Ectodermal cell (in vitro differentiated cells): ENCODE data around the gene LRRC8C.

ENCODE experiments used
- H3K27ac ChIP-seq: 2 replicates; pipeline ENCODE4 v1.7.0; 2013; ENCODE audit warnings: mild to moderate bottlenecking, low read depth, low read length; ENCODE audit not compliant: insufficient read depth, poor library complexity, severe bottlenecking
- H3K27me3 ChIP-seq: 2 replicates; pipeline ENCODE4 v1.7.0; 2013; ENCODE audit warnings: mild to moderate bottlenecking, low read length; ENCODE audit not compliant: insufficient read depth, control insufficient read depth, poor library complexity, severe bottlenecking
- H3K36me3 ChIP-seq: one replicate; pipeline ENCODE4 v1.7.0; 2013; ENCODE audit warnings: low read length; ENCODE audit not compliant: control insufficient read depth, insufficient read depth
- H3K4me1 ChIP-seq: one replicate; pipeline ENCODE4 v1.7.0; 2013; ENCODE audit warnings: low read length; ENCODE audit not compliant: control insufficient read depth, insufficient read depth
- H3K4me3 ChIP-seq: 2 replicates; pipeline ENCODE4 v1.7.0; 2013; ENCODE audit warnings: low read depth, low read length, control low read depth; ENCODE audit not compliant: insufficient read depth
- H3K9me3 ChIP-seq: 2 replicates; pipeline ENCODE4 v1.7.0; 2013; ENCODE audit warnings: mild to moderate bottlenecking, low read length, moderate library complexity; ENCODE audit not compliant: control insufficient read depth
- WGBS, 2 experiments: methylation state at CpG; one replicate each; pipeline ENCODE4 v1.1.7; 2013; ENCODE audit warnings: missing lambda C conversion rate in 2 of 2; 5-methylcytosine and 5-hydroxymethylcytosine counted together

The LRRC8C gene

GRCh38 chr1:89760496-89760895 is 127.6 kb downstream of the LRRC8C start:
- no peaks in the 10 kb centered on the region for H3K9me3 ChIP-seq
- H3K27ac ChIP-seq = no peak overlapping the region
- H3K4me1 ChIP-seq = no peaks in the 10 kb centered on the region
- WGBS, 2 experiments = 90 to 91% methylated on average over 3 of the region's 3 CpGs
- H3K4me3 ChIP-seq = no peak overlapping the region
- peaks cover 28% of the 10 kb centered on the region for H3K27me3 ChIP-seq
- no peaks in the 10 kb centered on the region for H3K36me3 ChIP-seq

GRCh38 chr1:89761338-89761737 is 128.4 kb downstream of the LRRC8C start:
- Histone ChIP-seq H3K27ac (no peak overlapping the region), H3K27me3 (peaks cover 28% of the 10 kb centered on the region), H3K36me3 (no peaks in the 10 kb centered on the region), H3K4me1 (no peaks in the 10 kb centered on the region), H3K4me3 (no peak overlapping the region), H3K9me3 (no peaks in the 10 kb centered on the region)
- 80% methylated on average over 1 of the region's 1 CpG; no CpG with 5 or more reads in 1 of the 2 experiments for WGBS, 2 experiments

- 83 to 86% methylated on average over 3 of the region's 3 CpGs for WGBS, 2 experiments
- H3K4me1 ChIP-seq = no peaks in the 10 kb centered on the region
- H3K27ac ChIP-seq = no peak overlapping the region
- H3K27me3 ChIP-seq = peaks cover 28% of the 10 kb centered on the region
- H3K36me3 ChIP-seq = no peaks in the 10 kb centered on the region
- no peak overlapping the region for H3K4me3 ChIP-seq
- H3K9me3 ChIP-seq = no peaks in the 10 kb centered on the region
Measured at GRCh38 chr1:89761901-89762300, 129.0 kb downstream of the LRRC8C start.

- H3K27ac ChIP-seq = no peak overlapping the region
- no peaks in the 10 kb centered on the region for H3K4me1 ChIP-seq
- no peaks in the 10 kb centered on the region for H3K36me3 ChIP-seq
- H3K4me3 ChIP-seq = peak overlapping the region; percentile 42
- peaks cover 28% of the 10 kb centered on the region for H3K27me3 ChIP-seq
- no peaks in the 10 kb centered on the region for H3K9me3 ChIP-seq
- 85 to 88% methylated on average over 13 of the region's 13 CpGs for WGBS, 2 experiments
Measured at GRCh38 chr1:89762386-89762778, 129.5 kb downstream of the LRRC8C start.

GRCh38 chr1:89762779-89763648 is 130.1 kb downstream of the LRRC8C start:
- peaks cover 28% of the 10 kb centered on the region for H3K27me3 ChIP-seq
- no peaks in the 10 kb centered on the region for H3K4me1 ChIP-seq
- H3K9me3 ChIP-seq = no peaks in the 10 kb centered on the region
- no peak overlapping the region for H3K27ac ChIP-seq
- no peaks in the 10 kb centered on the region for H3K36me3 ChIP-seq
- 3 to 4% methylated on average over 47 of the region's 47 CpGs for WGBS, 2 experiments
- peak overlapping the region; percentile 42 for H3K4me3 ChIP-seq

GRCh38 chr1:89763649-89763986 is 130.7 kb downstream of the LRRC8C start:
- Histone ChIP-seq H3K27ac (no peak overlapping the region), H3K9me3 (no peaks in the 10 kb centered on the region), H3K4me3 (peak overlapping the region; percentile 42), H3K27me3 (peaks cover 28% of the 10 kb centered on the region), H3K4me1 (no peaks in the 10 kb centered on the region), H3K36me3 (no peaks in the 10 kb centered on the region)
- WGBS, 2 experiments = 56 to 60% methylated on average over 5 of the region's 5 CpGs

GRCh38 chr1:89765774-89766173 is 132.9 kb downstream of the LRRC8C start:
- Histone ChIP-seq H3K4me1 (no peaks in the 10 kb centered on the region), H3K4me3 (no peak overlapping the region), H3K36me3 (no peaks in the 10 kb centered on the region), H3K27me3 (peaks cover 28% of the 10 kb centered on the region), H3K27ac (no peak overlapping the region), H3K9me3 (no peaks in the 10 kb centered on the region)
- WGBS, 2 experiments = 55 to 83% methylated on average over 1 of the region's 1 CpG

- H3K27me3 ChIP-seq = peaks cover 17% of the 10 kb centered on the region
- H3K4me3 ChIP-seq = no peak overlapping the region
- H3K36me3 ChIP-seq = no peaks in the 10 kb centered on the region
- H3K27ac ChIP-seq = no peak overlapping the region
- H3K4me1 ChIP-seq = no peaks in the 10 kb centered on the region
- WGBS, 2 experiments = 86% methylated on average over 1 of the region's 1 CpG; no CpG with 5 or more reads in 1 of the 2 experiments
- no peaks in the 10 kb centered on the region for H3K9me3 ChIP-seq
Measured at GRCh38 chr1:89767618-89768017, 134.7 kb downstream of the LRRC8C start.
